GM19099 (cell line): Measurements from ENCODE around the gene CAV1.

Source experiments
- POLR2A ChIP-seq: IDR thresholded peaks from 3 replicates; pipeline ENCODE4 v1.6.1; 2011; ENCODE audit warnings: low read depth; ENCODE audit not compliant: insufficient read length; ENCODE audit errors: extremely low read depth

The CAV1 gene

GRCh38 chr7:116538138-116538537, 13.3 kb downstream of the CAV1 start:
- no peak for TF ChIP-seq POLR2A

- TF ChIP-seq POLR2A, result no peak
Measured at GRCh38 chr7:116539879-116540278, 15.0 kb downstream of the CAV1 start.

- TF ChIP-seq POLR2A, result no peak
Measured at GRCh38 chr7:116540743-116541142, 15.9 kb downstream of the CAV1 start.

- TF ChIP-seq POLR2A, result no peak
Measured at GRCh38 chr7:116541951-116542350, 17.1 kb downstream of the CAV1 start.

GRCh38 chr7:116542618-116543017, 17.8 kb downstream of the CAV1 start:
- no peak for TF ChIP-seq POLR2A

- no peak for TF ChIP-seq POLR2A
Measured at GRCh38 chr7:116543664-116544063, 18.8 kb downstream of the CAV1 start.

- no peak for TF ChIP-seq POLR2A
Measured at GRCh38 chr7:116544487-116544886, 19.7 kb downstream of the CAV1 start.

- no peak for TF ChIP-seq POLR2A
Measured at GRCh38 chr7:116545411-116545993, 20.7 kb downstream of the CAV1 start.

GRCh38 chr7:116546054-116546453, 21.2 kb downstream of the CAV1 start:
- no peak for TF ChIP-seq POLR2A

- TF ChIP-seq POLR2A, result no peak
Measured at GRCh38 chr7:116546916-116547315, 22.1 kb downstream of the CAV1 start.

- TF ChIP-seq POLR2A, result no peak
Measured at GRCh38 chr7:116547347-116547746, 22.5 kb downstream of the CAV1 start.

- TF ChIP-seq POLR2A, result no peak
Measured at GRCh38 chr7:116548506-116548905, 23.7 kb downstream of the CAV1 start.

GRCh38 chr7:116549370-116549769, 24.5 kb downstream of the CAV1 start:
- TF ChIP-seq POLR2A, result no peak

GRCh38 chr7:116551692-116552091, 26.9 kb downstream of the CAV1 start:
- no peak for TF ChIP-seq POLR2A

GRCh38 chr7:116552602-116553001, 27.8 kb downstream of the CAV1 start:
- TF ChIP-seq POLR2A, result no peak

- TF ChIP-seq POLR2A, result no peak
Measured at GRCh38 chr7:116553168-116553964, 28.5 kb downstream of the CAV1 start.
